GM23338 (cell line): ENCODE data around the gene CDK14. TPM values are rescaled to one million over a fixed set of nuclear protein-coding genes. Genes with fewer than 3 reads are reported as not detected.

Experiments used
- ATAC-seq: fragments of 200-7000 bp; cut with Tn5 transposase; 3 replicates; pipeline ENCODE4 v1.9.1; 2020
- DNase-seq: peaks from one replicate; pipeline ENCODE4 v3.0.0-alpha.2; 2015; ENCODE audit warnings: low spot score
- H2AFZ ChIP-seq: fragments of 200-600 bp; sonication (generic); 2 replicates; pipeline ENCODE4 v1.8.0; 2016; ENCODE audit warnings: antibody characterized with exemption, mild to moderate bottlenecking, moderate library complexity
- H3F3A ChIP-seq: fragments of 200-600 bp; sonication (generic); replicated peaks from 2 replicates; pipeline ENCODE4 v1.8.0; 2017; ENCODE audit warnings: antibody characterized with exemption, mixed run types, low read depth
- H3K27ac ChIP-seq: fragments of 200-600 bp; sonication (generic); 2 replicates; pipeline ENCODE4 v1.6.1; 2016; ENCODE audit warnings: low read depth
- H3K27me3 ChIP-seq: fragments of 200-600 bp; sonication (generic); 2 replicates; pipeline ENCODE4 v1.8.0; 2016; ENCODE audit warnings: mild to moderate bottlenecking, mixed run types, moderate library complexity; ENCODE audit not compliant: insufficient read depth
- H3K36me3 ChIP-seq: fragments of 200-600 bp; sonication (generic); 2 replicates; pipeline ENCODE4 v1.8.0; 2016; ENCODE audit warnings: mild to moderate bottlenecking; ENCODE audit not compliant: insufficient read depth
- H3K4me1 ChIP-seq: fragments of 200-600 bp; sonication (generic); 2 replicates; pipeline ENCODE4 v1.8.0; 2016; ENCODE audit warnings: mild to moderate bottlenecking, moderate library complexity; ENCODE audit not compliant: insufficient read depth
- H3K4me2 ChIP-seq: fragments of 200-600 bp; sonication (generic); 2 replicates; pipeline ENCODE4 v1.7.1; 2017; ENCODE audit warnings: mixed run types
- H3K4me3 ChIP-seq: fragments of 200-600 bp; sonication (generic); 2 replicates; pipeline ENCODE4 v1.6.1; 2016; ENCODE audit warnings: mixed run types
- H3K79me2 ChIP-seq: fragments of 200-600 bp; sonication (generic); replicated peaks from 2 replicates; pipeline ENCODE4 v1.8.0; 2017; ENCODE audit warnings: mild to moderate bottlenecking; ENCODE audit not compliant: insufficient read depth
- H3K9me2 ChIP-seq: fragments of 200-600 bp; sonication (generic); 2 replicates; pipeline ENCODE4 v1.8.0; 2017; ENCODE audit not compliant: insufficient read depth
- H4K20me1 ChIP-seq: fragments of 200-600 bp; sonication (generic); replicated peaks from 2 replicates; pipeline ENCODE4 v1.8.0; 2017; ENCODE audit warnings: mild to moderate bottlenecking; ENCODE audit not compliant: insufficient read depth
- H3K27ac Mint-ChIP-seq: 2 replicates; pipeline ENCODE4 v1.8.0; 2020; ENCODE audit warnings: inconsistent platforms, mild to moderate bottlenecking, moderate library complexity, mixed read lengths
- H3K27me3 Mint-ChIP-seq: 3 replicates; pipeline ENCODE4 v1.8.0; 2022; ENCODE audit warnings: low read depth, mild to moderate bottlenecking, moderate library complexity, mixed read lengths, inconsistent platforms; ENCODE audit not compliant: insufficient read depth, poor library complexity
- H3K36me3 Mint-ChIP-seq: 3 replicates; pipeline ENCODE4 v1.8.0; 2021; ENCODE audit warnings: low read depth, mild to moderate bottlenecking, inconsistent platforms, moderate library complexity, mixed read lengths
- H3K4me1 Mint-ChIP-seq: 3 replicates; pipeline ENCODE4 v1.8.0; 2020; ENCODE audit warnings: mild to moderate bottlenecking, inconsistent platforms, mixed read lengths
- H3K4me3 Mint-ChIP-seq: 3 replicates; pipeline ENCODE4 v1.8.0; 2021; ENCODE audit warnings: moderate library complexity, mild to moderate bottlenecking, inconsistent platforms, mixed read lengths
- H3K9me3 Mint-ChIP-seq: 3 replicates; pipeline ENCODE4 v1.8.0; 2020; ENCODE audit warnings: moderate library complexity, mild to moderate bottlenecking, inconsistent platforms, mixed read lengths
- CREB1 ChIP-seq: fragments of 250-450 bp; sonication (Bioruptor Pico); IDR thresholded peaks from 2 replicates; pipeline ENCODE4 v1.5.0; 2020; ENCODE audit warnings: low read depth, mild to moderate bottlenecking, moderate library complexity
- ETS1 ChIP-seq: IDR thresholded peaks from 2 replicates; pipeline ENCODE4 v1.6.1; 2016; ENCODE audit warnings: antibody characterized with exemption
- EZH2 ChIP-seq: fragments of 200-600 bp; sonication (generic); IDR thresholded peaks from one replicate; pipeline ENCODE4 v1.8.0; 2017; ENCODE audit warnings: antibody characterized with exemption, mild to moderate bottlenecking, low read depth; ENCODE audit not compliant: unreplicated experiment
- EZH2phosphoT487 ChIP-seq: fragments of 200-600 bp; sonication (generic); IDR thresholded peaks from one replicate; pipeline ENCODE4 v1.8.1; 2018; ENCODE audit warnings: antibody characterized with exemption; ENCODE audit not compliant: unreplicated experiment
- JUNB ChIP-seq: IDR thresholded peaks from one replicate; pipeline ENCODE4 v1.6.1; 2016; ENCODE audit warnings: antibody characterized with exemption; ENCODE audit not compliant: unreplicated experiment
- NANOG ChIP-seq: IDR thresholded peaks from 2 replicates; pipeline ENCODE4 v1.6.1; 2016; ENCODE audit warnings: antibody characterized with exemption, borderline replicate concordance
- POLR2AphosphoS5 ChIP-seq: IDR thresholded peaks from 2 replicates; pipeline ENCODE4 v1.6.1; 2016; ENCODE audit warnings: antibody characterized with exemption, low read depth
- STAT1 ChIP-seq: IDR thresholded peaks from one replicate; pipeline ENCODE4 v1.6.1; 2016; ENCODE audit warnings: antibody characterized with exemption; ENCODE audit not compliant: unreplicated experiment
- ZNF114 ChIP-seq: fragments of 250-450 bp; sonication (Bioruptor Pico); IDR thresholded peaks from 2 replicates; pipeline ENCODE4 v1.5.0; 2020; ENCODE audit warnings: mild to moderate bottlenecking, moderate library complexity
- ZNF331 ChIP-seq: fragments of 250-450 bp; sonication (Bioruptor Pico); IDR thresholded peaks from 2 replicates; pipeline ENCODE4 v1.5.0; 2020; ENCODE audit warnings: low read depth, mild to moderate bottlenecking, moderate library complexity
- polyA plus RNA-seq: library from polyadenylated mRNA; unstranded; fragments of >200 nt; fragmentation: Nextera tagmentation; extraction: Ambion mirVana; gene quantifications from 2 replicates; pipeline ENCODE4 v1.2.1, GENCODE V29; 2016
- total RNA-seq: library from RNA; depleted of rRNA; stranded (reverse); fragments of >200 nt; shearing (Covaris generic); gene quantifications from 2 replicates; pipeline ENCODE4 v1.2.3, GENCODE V29; 2014
- TF ChIP-seq, protein P1 (sequence below), 2 experiments: fragments of 200-600 bp in 1 of 2; sonication (generic) in 1 of 2; conservative IDR thresholded peaks; 2 replicates each; pipeline versions ENCODE4 v1.5.1 to v1.6.1; 2016 to 2017; ENCODE audit warnings: antibody characterized with exemption in 2 of 2, low read depth in 2 of 2, mild to moderate bottlenecking in 2 of 2, moderate library complexity in 1 of 2
- TF ChIP-seq, protein P2 (sequence below): IDR thresholded peaks from one replicate; pipeline ENCODE4 v1.6.1; 2018; ENCODE audit warnings: antibody characterized with exemption; ENCODE audit not compliant: unreplicated experiment

CDK14 gene
- total and polyA plus RNA-seq, 2 experiments from 2014 or later: 11.2 to 24.0 TPM

DNA sequence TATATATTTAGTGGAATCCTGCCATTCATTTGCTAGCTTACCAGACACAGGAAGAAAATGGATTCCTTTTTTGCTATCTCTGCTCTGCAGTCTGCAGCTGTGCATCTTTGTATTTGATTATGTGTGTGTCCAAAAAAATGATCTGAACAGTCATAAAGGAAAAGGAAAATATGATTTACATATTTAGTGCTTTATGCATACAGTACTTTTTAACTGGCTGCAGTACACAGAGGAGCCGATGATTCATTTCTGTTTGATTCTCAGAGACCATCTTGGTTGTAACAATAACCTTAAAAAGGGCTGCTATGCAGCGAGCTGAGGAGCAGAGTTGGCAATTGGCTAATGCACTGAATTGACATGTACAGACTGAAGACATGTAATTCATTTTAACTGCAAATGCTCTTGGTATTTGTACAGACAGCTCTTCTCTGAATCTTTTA is 516.8 kb downstream of the CDK14 start:
- no peak overlapping the region for H3K4me3 ChIP-seq
- H2AFZ ChIP-seq: no peak overlapping the region
- H3K4me3 Mint-ChIP-seq: no peak overlapping the region
- DNase-seq: no peak
- H3K4me2 ChIP-seq: no peak overlapping the region
- no peaks in the 10 kb centered on the region for H3K27me3 ChIP-seq
- H3K9me3 Mint-ChIP-seq: no peaks in the 10 kb centered on the region
- H3K4me1 Mint-ChIP-seq: no peaks in the 10 kb centered on the region
- H3F3A ChIP-seq: no peaks in the 10 kb centered on the region
- peaks cover 3% of the 10 kb centered on the region; the same call in 1 of the 2 replicates for H3K36me3 ChIP-seq
- H3K27me3 Mint-ChIP-seq: peaks cover 3% of the 10 kb centered on the region
- no peak for ATAC-seq
- H4K20me1 ChIP-seq: no peaks in the 10 kb centered on the region
- H3K27ac Mint-ChIP-seq: no peak overlapping the region
- TF ChIP-seq ETS1 (no peak), STAT1 (no peak), EZH2phosphoT487 (no peak), NANOG (no peak), POLR2AphosphoS5 (no peak), CREB1 (CRISPR knock-in tag) (no peak), ZNF114 (no peak), EZH2 (no peak), JUNB (no peak), ZNF331 (no peak)
- TF ChIP-seq, protein P1, sequence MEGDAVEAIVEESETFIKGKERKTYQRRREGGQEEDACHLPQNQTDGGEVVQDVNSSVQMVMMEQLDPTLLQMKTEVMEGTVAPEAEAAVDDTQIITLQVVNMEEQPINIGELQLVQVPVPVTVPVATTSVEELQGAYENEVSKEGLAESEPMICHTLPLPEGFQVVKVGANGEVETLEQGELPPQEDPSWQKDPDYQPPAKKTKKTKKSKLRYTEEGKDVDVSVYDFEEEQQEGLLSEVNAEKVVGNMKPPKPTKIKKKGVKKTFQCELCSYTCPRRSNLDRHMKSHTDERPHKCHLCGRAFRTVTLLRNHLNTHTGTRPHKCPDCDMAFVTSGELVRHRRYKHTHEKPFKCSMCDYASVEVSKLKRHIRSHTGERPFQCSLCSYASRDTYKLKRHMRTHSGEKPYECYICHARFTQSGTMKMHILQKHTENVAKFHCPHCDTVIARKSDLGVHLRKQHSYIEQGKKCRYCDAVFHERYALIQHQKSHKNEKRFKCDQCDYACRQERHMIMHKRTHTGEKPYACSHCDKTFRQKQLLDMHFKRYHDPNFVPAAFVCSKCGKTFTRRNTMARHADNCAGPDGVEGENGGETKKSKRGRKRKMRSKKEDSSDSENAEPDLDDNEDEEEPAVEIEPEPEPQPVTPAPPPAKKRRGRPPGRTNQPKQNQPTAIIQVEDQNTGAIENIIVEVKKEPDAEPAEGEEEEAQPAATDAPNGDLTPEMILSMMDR (conservative IDR thresholded peaks at IDR 0.05; ENCODE audit: low read depth in 2 of 2): no peak
- TF ChIP-seq, protein P2, sequence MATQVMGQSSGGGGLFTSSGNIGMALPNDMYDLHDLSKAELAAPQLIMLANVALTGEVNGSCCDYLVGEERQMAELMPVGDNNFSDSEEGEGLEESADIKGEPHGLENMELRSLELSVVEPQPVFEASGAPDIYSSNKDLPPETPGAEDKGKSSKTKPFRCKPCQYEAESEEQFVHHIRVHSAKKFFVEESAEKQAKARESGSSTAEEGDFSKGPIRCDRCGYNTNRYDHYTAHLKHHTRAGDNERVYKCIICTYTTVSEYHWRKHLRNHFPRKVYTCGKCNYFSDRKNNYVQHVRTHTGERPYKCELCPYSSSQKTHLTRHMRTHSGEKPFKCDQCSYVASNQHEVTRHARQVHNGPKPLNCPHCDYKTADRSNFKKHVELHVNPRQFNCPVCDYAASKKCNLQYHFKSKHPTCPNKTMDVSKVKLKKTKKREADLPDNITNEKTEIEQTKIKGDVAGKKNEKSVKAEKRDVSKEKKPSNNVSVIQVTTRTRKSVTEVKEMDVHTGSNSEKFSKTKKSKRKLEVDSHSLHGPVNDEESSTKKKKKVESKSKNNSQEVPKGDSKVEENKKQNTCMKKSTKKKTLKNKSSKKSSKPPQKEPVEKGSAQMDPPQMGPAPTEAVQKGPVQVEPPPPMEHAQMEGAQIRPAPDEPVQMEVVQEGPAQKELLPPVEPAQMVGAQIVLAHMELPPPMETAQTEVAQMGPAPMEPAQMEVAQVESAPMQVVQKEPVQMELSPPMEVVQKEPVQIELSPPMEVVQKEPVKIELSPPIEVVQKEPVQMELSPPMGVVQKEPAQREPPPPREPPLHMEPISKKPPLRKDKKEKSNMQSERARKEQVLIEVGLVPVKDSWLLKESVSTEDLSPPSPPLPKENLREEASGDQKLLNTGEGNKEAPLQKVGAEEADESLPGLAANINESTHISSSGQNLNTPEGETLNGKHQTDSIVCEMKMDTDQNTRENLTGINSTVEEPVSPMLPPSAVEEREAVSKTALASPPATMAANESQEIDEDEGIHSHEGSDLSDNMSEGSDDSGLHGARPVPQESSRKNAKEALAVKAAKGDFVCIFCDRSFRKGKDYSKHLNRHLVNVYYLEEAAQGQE: no peak
- no peak overlapping the region for H3K27ac ChIP-seq
- peaks cover 2% of the 10 kb centered on the region; the same call in 1 of the 3 replicates for H3K36me3 Mint-ChIP-seq
- H3K4me1 ChIP-seq: no peaks in the 10 kb centered on the region
- H3K9me2 ChIP-seq: no peaks in the 10 kb centered on the region; the same call in 1 of the 2 replicates
- H3K79me2 ChIP-seq: no peaks in the 10 kb centered on the region
